Liver (tissue), 3 donors: ENCODE measurements around the gene PLEKHA3.

ENCODE experiments used
- ATF3 ChIP-seq: IDR thresholded peaks from 2 replicates; pipeline ENCODE4 v1.6.1; 2016; ENCODE audit warnings: antibody characterized with exemption
- GABPA ChIP-seq, 2 donors: IDR thresholded peaks in 1 of 2; conservative IDR thresholded peaks in 1 of 2; 2 replicates each; pipeline ENCODE4 v1.6.1; 2016; ENCODE audit warnings: antibody characterized with exemption in 2 of 2, mild to moderate bottlenecking in 1 of 2, moderate library complexity in 1 of 2
- HNF4A ChIP-seq, 2 donors: conservative IDR thresholded peaks; 2 replicates each; pipeline ENCODE4 v1.6.1; 2016; ENCODE audit warnings: antibody characterized with exemption in 2 of 2, mild to moderate bottlenecking in 2 of 2
- JUND ChIP-seq, 2 donors: IDR thresholded peaks; 2 replicates each; pipeline ENCODE4 v1.6.1; 2016; ENCODE audit warnings: antibody characterized with exemption in 2 of 2
- NR2F2 ChIP-seq: IDR thresholded peaks from 2 replicates; pipeline ENCODE4 v1.6.1; 2016; ENCODE audit warnings: antibody characterized with exemption
- SP1 ChIP-seq: IDR thresholded peaks from 2 replicates; pipeline ENCODE4 v1.6.1; 2018; ENCODE audit warnings: antibody characterized with exemption, mild to moderate bottlenecking
- TAF1 ChIP-seq: conservative IDR thresholded peaks from 2 replicates; pipeline ENCODE4 v1.6.1; 2016; ENCODE audit warnings: antibody characterized with exemption, mild to moderate bottlenecking
- YY1 ChIP-seq: IDR thresholded peaks from 2 replicates; pipeline ENCODE4 v1.6.1; 2016; ENCODE audit warnings: antibody characterized with exemption, mild to moderate bottlenecking
- ZBTB33 ChIP-seq: IDR thresholded peaks from 2 replicates; pipeline ENCODE4 v1.6.1; 2016; ENCODE audit warnings: antibody characterized with exemption
- TF ChIP-seq, protein P1 (sequence below): fragments of 150-350 bp; IDR thresholded peaks from 2 replicates; pipeline ENCODE4 v1.5.1; 2017; ENCODE audit warnings: improper control_type of control experiment, low read depth, low read length; ENCODE audit not compliant: missing input control
- TF ChIP-seq, protein P2 (sequence below): IDR thresholded peaks from 2 replicates; pipeline ENCODE4 v1.6.1; 2016; ENCODE audit warnings: antibody characterized with exemption
- donor health status: healthy.
- donor health status: healthy.

- TF ChIP-seq, protein P1, sequence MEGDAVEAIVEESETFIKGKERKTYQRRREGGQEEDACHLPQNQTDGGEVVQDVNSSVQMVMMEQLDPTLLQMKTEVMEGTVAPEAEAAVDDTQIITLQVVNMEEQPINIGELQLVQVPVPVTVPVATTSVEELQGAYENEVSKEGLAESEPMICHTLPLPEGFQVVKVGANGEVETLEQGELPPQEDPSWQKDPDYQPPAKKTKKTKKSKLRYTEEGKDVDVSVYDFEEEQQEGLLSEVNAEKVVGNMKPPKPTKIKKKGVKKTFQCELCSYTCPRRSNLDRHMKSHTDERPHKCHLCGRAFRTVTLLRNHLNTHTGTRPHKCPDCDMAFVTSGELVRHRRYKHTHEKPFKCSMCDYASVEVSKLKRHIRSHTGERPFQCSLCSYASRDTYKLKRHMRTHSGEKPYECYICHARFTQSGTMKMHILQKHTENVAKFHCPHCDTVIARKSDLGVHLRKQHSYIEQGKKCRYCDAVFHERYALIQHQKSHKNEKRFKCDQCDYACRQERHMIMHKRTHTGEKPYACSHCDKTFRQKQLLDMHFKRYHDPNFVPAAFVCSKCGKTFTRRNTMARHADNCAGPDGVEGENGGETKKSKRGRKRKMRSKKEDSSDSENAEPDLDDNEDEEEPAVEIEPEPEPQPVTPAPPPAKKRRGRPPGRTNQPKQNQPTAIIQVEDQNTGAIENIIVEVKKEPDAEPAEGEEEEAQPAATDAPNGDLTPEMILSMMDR = no peak
- TF ChIP-seq SP1 (no peak), JUND (IDR thresholded peaks at IDR 0.05) (no peak), GABPA (IDR thresholded peaks at IDR 0.05 in 1 of 2, conservative IDR thresholded peaks at IDR 0.05 in 1 of 2) (no peak), ZBTB33 (no peak), YY1 (no peak), HNF4A (conservative IDR thresholded peaks at IDR 0.05) (no peak), ATF3 (no peak), TAF1 (no peak), NR2F2 (no peak)
- TF ChIP-seq, protein P2, sequence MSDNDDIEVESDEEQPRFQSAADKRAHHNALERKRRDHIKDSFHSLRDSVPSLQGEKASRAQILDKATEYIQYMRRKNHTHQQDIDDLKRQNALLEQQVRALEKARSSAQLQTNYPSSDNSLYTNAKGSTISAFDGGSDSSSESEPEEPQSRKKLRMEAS = no peak
Measured at GRCh38 chr2:178485356-178485755, 5.1 kb downstream of the PLEKHA3 start.
